WERI-Rb-1 (cell line): Measurements from ENCODE around the gene NUP62.

ENCODE experiments used
- DNase-seq: peaks from one replicate; pipeline ENCODE4 v3.0.0-alpha.2; 2020
- H3K27ac ChIP-seq: fragments of 250-450 bp; sonication (Bioruptor Pico); 2 replicates; pipeline ENCODE4 v1.5.1; 2020; ENCODE audit warnings: mild to moderate bottlenecking, moderate library complexity
- H3K27me3 ChIP-seq: fragments of 250-450 bp; sonication (Bioruptor Pico); 2 replicates; pipeline ENCODE4 v1.5.1; 2021; ENCODE audit warnings: mild to moderate bottlenecking, low read depth, moderate library complexity; ENCODE audit not compliant: insufficient read depth, severe bottlenecking
- H3K36me3 ChIP-seq: fragments of 250-450 bp; sonication (Bioruptor Pico); 2 replicates; pipeline ENCODE4 v1.5.1; 2020; ENCODE audit warnings: mild to moderate bottlenecking, moderate library complexity
- H3K4me3 ChIP-seq: 2 replicates; pipeline ENCODE4 v1.5.1; 2011; ENCODE audit warnings: low read depth, mild to moderate bottlenecking, control low read depth, low read length
- H3K9me3 ChIP-seq: fragments of 250-450 bp; sonication (Bioruptor Pico); 2 replicates; pipeline ENCODE4 v1.5.1; 2021; ENCODE audit warnings: mild to moderate bottlenecking, moderate library complexity; ENCODE audit not compliant: severe bottlenecking
- TF ChIP-seq, protein P1 (sequence below): IDR thresholded peaks from 2 replicates; pipeline ENCODE4 v1.5.1; 2011; ENCODE audit warnings: low read depth, mild to moderate bottlenecking, control low read depth, inconsistent platforms, low read length

The NUP62 gene

GRCh38 chr19:49936549-49936948 lies 7.2 kb upstream of the NUP62 start:
- TF ChIP-seq, protein P1, sequence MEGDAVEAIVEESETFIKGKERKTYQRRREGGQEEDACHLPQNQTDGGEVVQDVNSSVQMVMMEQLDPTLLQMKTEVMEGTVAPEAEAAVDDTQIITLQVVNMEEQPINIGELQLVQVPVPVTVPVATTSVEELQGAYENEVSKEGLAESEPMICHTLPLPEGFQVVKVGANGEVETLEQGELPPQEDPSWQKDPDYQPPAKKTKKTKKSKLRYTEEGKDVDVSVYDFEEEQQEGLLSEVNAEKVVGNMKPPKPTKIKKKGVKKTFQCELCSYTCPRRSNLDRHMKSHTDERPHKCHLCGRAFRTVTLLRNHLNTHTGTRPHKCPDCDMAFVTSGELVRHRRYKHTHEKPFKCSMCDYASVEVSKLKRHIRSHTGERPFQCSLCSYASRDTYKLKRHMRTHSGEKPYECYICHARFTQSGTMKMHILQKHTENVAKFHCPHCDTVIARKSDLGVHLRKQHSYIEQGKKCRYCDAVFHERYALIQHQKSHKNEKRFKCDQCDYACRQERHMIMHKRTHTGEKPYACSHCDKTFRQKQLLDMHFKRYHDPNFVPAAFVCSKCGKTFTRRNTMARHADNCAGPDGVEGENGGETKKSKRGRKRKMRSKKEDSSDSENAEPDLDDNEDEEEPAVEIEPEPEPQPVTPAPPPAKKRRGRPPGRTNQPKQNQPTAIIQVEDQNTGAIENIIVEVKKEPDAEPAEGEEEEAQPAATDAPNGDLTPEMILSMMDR = no peak

DNA sequence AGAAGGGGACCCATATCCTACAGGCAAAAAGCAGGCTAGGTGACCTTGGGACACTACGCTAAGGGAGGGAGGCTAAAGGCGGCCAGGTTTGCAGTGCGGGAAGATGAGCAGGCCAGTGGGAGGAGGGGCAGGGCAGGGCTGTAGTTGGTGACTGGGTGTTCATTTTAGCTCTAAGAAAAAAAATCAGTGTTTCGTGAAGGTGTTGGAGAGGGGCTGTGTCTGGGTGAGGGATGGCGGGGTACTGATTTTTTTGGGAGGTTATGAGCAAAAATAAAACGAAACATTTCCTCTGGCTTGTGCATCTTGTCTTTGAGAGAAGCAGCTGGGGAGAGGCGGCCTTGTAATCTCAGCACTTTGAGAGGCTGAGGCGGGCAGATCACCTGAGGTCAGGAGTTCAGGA lies 4.3 kb upstream of the NUP62 start:
- Histone ChIP-seq H3K9me3 (no peaks in the 10 kb centered on the region), H3K4me3 (no peak overlapping the region), H3K27me3 (no peaks in the 10 kb centered on the region), H3K27ac (no peak overlapping the region), H3K36me3 (peaks cover 6% of the 10 kb centered on the region)
- TF ChIP-seq, protein P1 = no peak
- no peak for DNase-seq

More at GRCh38 chr19:49936549-49936948, 7.2 kb upstream of the NUP62 start:
- no peak for DNase-seq
- Histone ChIP-seq H3K27me3 (no peaks in the 10 kb centered on the region), H3K36me3 (no peaks in the 10 kb centered on the region; the same call in 1 of the 2 replicates), H3K27ac (no peak overlapping the region), H3K4me3 (no peak overlapping the region), H3K9me3 (no peaks in the 10 kb centered on the region)

GRCh38 chr19:49932731-49933131 lies 3.4 kb upstream of the NUP62 start:
- H3K9me3 ChIP-seq = no peaks in the 10 kb centered on the region
- no peak overlapping the region for H3K4me3 ChIP-seq
- no peaks in the 10 kb centered on the region for H3K27me3 ChIP-seq
- H3K36me3 ChIP-seq = peaks cover 16% of the 10 kb centered on the region
- DNase-seq = no peak
- no peak overlapping the region for H3K27ac ChIP-seq
- TF ChIP-seq, protein P1 = no peak

- DNase-seq = no peak
- TF ChIP-seq, protein P1 = no peak
- Histone ChIP-seq H3K27ac (no peak overlapping the region), H3K27me3 (no peaks in the 10 kb centered on the region), H3K36me3 (peaks cover 22% of the 10 kb centered on the region), H3K4me3 (no peak overlapping the region), H3K9me3 (no peaks in the 10 kb centered on the region)
Observed at GRCh38 chr19:49932041-49932451, 2.7 kb upstream of the NUP62 start.

DNA sequence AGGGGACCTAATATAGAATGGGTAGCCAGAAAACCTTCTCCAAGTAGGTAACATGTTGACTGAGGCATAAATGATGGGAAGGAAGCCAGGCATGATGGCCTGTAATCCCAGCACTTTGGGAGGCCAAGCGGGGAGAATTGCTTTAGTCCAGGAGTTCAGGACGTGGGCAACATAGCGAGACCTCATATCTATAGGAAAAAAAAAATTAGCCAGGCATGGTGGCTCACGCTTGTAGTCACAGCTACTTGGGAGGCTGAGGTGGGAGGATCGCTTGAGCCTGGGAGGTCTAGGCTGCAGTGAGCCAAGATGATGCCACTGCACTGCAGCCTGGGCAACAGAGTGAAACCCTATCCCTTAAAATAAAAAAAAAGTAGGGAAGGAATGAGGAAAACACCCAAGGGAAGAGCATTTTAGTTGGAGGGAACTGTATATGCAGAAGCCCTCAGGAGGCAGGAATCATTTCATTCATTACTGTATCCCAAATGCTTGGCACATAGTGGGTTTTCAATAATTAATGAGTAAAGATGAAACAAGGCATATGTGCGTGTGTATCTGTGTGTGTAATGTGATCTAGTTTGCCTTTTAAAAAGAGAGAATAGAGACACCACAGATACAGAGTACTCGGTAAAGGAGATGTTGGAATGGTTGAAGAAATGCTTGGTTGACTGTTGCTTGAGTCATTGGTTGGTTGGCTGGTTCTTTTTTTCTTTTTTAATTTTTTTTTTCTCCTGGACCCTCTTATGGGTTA lies 2.2 kb upstream of the NUP62 start:
- TF ChIP-seq, protein P1 = no peak
- DNase-seq = no peak
- Histone ChIP-seq H3K27me3 (no peaks in the 10 kb centered on the region), H3K36me3 (peaks cover 28% of the 10 kb centered on the region), H3K9me3 (no peaks in the 10 kb centered on the region), H3K4me3 (no peak overlapping the region), H3K27ac (no peak overlapping the region)
